ENCODE results near the gene REV3L.
A peak's percentile ranks its signal among the peaks of the same experiment; 100 is the strongest.

The REV3L gene

GRCh38 chr6:111428811-111429210, 54.2 kb downstream of the REV3L start:
- TF ChIP-seq, protein P1, sequence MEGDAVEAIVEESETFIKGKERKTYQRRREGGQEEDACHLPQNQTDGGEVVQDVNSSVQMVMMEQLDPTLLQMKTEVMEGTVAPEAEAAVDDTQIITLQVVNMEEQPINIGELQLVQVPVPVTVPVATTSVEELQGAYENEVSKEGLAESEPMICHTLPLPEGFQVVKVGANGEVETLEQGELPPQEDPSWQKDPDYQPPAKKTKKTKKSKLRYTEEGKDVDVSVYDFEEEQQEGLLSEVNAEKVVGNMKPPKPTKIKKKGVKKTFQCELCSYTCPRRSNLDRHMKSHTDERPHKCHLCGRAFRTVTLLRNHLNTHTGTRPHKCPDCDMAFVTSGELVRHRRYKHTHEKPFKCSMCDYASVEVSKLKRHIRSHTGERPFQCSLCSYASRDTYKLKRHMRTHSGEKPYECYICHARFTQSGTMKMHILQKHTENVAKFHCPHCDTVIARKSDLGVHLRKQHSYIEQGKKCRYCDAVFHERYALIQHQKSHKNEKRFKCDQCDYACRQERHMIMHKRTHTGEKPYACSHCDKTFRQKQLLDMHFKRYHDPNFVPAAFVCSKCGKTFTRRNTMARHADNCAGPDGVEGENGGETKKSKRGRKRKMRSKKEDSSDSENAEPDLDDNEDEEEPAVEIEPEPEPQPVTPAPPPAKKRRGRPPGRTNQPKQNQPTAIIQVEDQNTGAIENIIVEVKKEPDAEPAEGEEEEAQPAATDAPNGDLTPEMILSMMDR (IDR thresholded peaks at IDR 0.05; ENCODE audit: insufficient read depth, low read length) = no peak
- TF ChIP-seq SPI1 (IDR thresholded peaks at IDR 0.05; ENCODE audit: borderline replicate concordance, low read depth) = no peak
- no peak for TF ChIP-seq POLR2AphosphoS5 (IDR thresholded peaks at IDR 0.05; ENCODE audit: low read depth)
- TF ChIP-seq GABPA (IDR thresholded peaks at IDR 0.05; ENCODE audit: low read depth) = no peak
- TF ChIP-seq, protein P2, sequence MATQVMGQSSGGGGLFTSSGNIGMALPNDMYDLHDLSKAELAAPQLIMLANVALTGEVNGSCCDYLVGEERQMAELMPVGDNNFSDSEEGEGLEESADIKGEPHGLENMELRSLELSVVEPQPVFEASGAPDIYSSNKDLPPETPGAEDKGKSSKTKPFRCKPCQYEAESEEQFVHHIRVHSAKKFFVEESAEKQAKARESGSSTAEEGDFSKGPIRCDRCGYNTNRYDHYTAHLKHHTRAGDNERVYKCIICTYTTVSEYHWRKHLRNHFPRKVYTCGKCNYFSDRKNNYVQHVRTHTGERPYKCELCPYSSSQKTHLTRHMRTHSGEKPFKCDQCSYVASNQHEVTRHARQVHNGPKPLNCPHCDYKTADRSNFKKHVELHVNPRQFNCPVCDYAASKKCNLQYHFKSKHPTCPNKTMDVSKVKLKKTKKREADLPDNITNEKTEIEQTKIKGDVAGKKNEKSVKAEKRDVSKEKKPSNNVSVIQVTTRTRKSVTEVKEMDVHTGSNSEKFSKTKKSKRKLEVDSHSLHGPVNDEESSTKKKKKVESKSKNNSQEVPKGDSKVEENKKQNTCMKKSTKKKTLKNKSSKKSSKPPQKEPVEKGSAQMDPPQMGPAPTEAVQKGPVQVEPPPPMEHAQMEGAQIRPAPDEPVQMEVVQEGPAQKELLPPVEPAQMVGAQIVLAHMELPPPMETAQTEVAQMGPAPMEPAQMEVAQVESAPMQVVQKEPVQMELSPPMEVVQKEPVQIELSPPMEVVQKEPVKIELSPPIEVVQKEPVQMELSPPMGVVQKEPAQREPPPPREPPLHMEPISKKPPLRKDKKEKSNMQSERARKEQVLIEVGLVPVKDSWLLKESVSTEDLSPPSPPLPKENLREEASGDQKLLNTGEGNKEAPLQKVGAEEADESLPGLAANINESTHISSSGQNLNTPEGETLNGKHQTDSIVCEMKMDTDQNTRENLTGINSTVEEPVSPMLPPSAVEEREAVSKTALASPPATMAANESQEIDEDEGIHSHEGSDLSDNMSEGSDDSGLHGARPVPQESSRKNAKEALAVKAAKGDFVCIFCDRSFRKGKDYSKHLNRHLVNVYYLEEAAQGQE (IDR thresholded peaks at IDR 0.05; ENCODE audit: insufficient replicate concordance, low read depth) = no peak
- DNase-seq (ENCODE audit: low read depth in 1 of 2, low spot score in 1 of 2) = no peak
- Histone ChIP-seq H3K4me3 (replicated peaks; ENCODE audit: insufficient read depth, low read length) (no peak overlapping the region), H3K27me3 (ENCODE audit: insufficient read depth, poor library complexity, severe bottlenecking) (no peaks in the 10 kb centered on the region), H3K27ac (replicated peaks) (no peak overlapping the region)

GRCh38 chr6:111427341-111428116, 55.5 kb downstream of the REV3L start:
- Histone ChIP-seq H3K4me3 (replicated peaks; ENCODE audit: insufficient read depth, low read length) (no peak overlapping the region), H3K27me3 (ENCODE audit: insufficient read depth, poor library complexity, severe bottlenecking) (no peaks in the 10 kb centered on the region), H3K27ac (replicated peaks) (peak overlapping the region; percentile 5; the same call in 1 of the 2 replicates)
- DNase-seq (ENCODE audit: low read depth in 1 of 2, low spot score in 1 of 2) = peak; percentile 24 to 71
- no peak for TF ChIP-seq POLR2AphosphoS5 (IDR thresholded peaks at IDR 0.05; ENCODE audit: low read depth)
- TF ChIP-seq GABPA (IDR thresholded peaks at IDR 0.05; ENCODE audit: low read depth) = no peak
- TF ChIP-seq, protein P2 (IDR thresholded peaks at IDR 0.05; ENCODE audit: insufficient replicate concordance, low read depth) = no peak
- no peak for TF ChIP-seq SPI1 (IDR thresholded peaks at IDR 0.05; ENCODE audit: borderline replicate concordance, low read depth)
- TF ChIP-seq, protein P1 (IDR thresholded peaks at IDR 0.05; ENCODE audit: insufficient read depth, low read length) = no peak

- DNase-seq (ENCODE audit: low read depth in 1 of 2, low spot score in 1 of 2) = no peak
- TF ChIP-seq, protein P2 (IDR thresholded peaks at IDR 0.05; ENCODE audit: insufficient replicate concordance, low read depth) = no peak
- TF ChIP-seq GABPA (IDR thresholded peaks at IDR 0.05; ENCODE audit: low read depth) (no peak), POLR2AphosphoS5 (IDR thresholded peaks at IDR 0.05; ENCODE audit: low read depth) (no peak), SPI1 (IDR thresholded peaks at IDR 0.05; ENCODE audit: borderline replicate concordance, low read depth) (no peak)
- TF ChIP-seq, protein P1 (IDR thresholded peaks at IDR 0.05; ENCODE audit: insufficient read depth, low read length) = no peak
- Histone ChIP-seq H3K4me3 (replicated peaks; ENCODE audit: insufficient read depth, low read length) (no peak overlapping the region), H3K27ac (replicated peaks) (no peak overlapping the region), H3K27me3 (ENCODE audit: insufficient read depth, poor library complexity, severe bottlenecking) (no peaks in the 10 kb centered on the region)
These were observed 58.8 kb downstream of the REV3L start for GRCh38 chr6:111423960-111424846.

Measured in HL-60 (cell line).